HCT116 (cell line): Measurements from ENCODE around the gene CADPS2. TPM values are rescaled to one million over a fixed set of nuclear protein-coding genes. Genes with fewer than 3 reads are reported as not detected.

Source experiments
- ATAC-seq: fragments of 200-7000 bp; cut with Tn5 transposase; 2 replicates; pipeline ENCODE4 v1.9.1; 2020; ENCODE audit warnings: mild to moderate bottlenecking, moderate library complexity
- BruUV-seq: library from RNA; stranded (reverse); fragments of 400-500 nt; replicated peaks from 2 replicates; lab custom pipeline; 2021; lab: Mats Ljungman, UMichigan
- CTCF ChIA-PET: fragments of 300-600 bp; sonication (Branson Sonifier 250); formaldehyde crosslinking; loops from one replicate; lab custom pipeline; 2021; ENCODE audit warnings: antibody characterized with exemption; lab: Charles Lee
- POLR2A ChIA-PET: fragments of 300-600, 350-600 bp; sonication (Branson Sonifier 250); formaldehyde crosslinking; loops from one replicate; lab custom pipeline; 2021; ENCODE audit warnings: antibody characterized with exemption; lab: Charles Lee
- RAD21 ChIA-PET, 2 experiments: fragments of 300-600 bp; sonication (Branson Sonifier 250); formaldehyde crosslinking; loops; one replicate each; lab custom pipeline; 2023; ENCODE audit warnings: low total read pairs in 2 of 2; ENCODE audit not compliant: uncharacterized antibody in 2 of 2, unreplicated experiment in 2 of 2, low non-redundant PET in 1 of 2; lab: Charles Lee
- DNase-seq: peaks from one replicate; pipeline ENCODE4 v3.0.0-alpha.2; 2010; ENCODE audit warnings: low read depth, low spot score
- H2AFZ ChIP-seq: fragments of 200-600 bp; shearing (Covaris generic), sonication (generic); 2 replicates; pipeline ENCODE4 v1.6.1; 2017; ENCODE audit warnings: low read depth, mixed run types, mixed read lengths, antibody characterized with exemption, low read length; ENCODE audit not compliant: poor library complexity, severe bottlenecking
- H3K27ac ChIP-seq: 2 replicates; pipeline ENCODE4 v1.5.1; 2012; ENCODE audit warnings: low read depth, low read length
- H3K27me3 ChIP-seq: fragments of 200-600 bp; sonication (generic); 2 replicates; pipeline ENCODE4 v1.6.1; 2016; ENCODE audit warnings: mixed run types, low read length, mixed read lengths; ENCODE audit not compliant: insufficient read depth
- H3K36me3 ChIP-seq, 2 experiments: fragments of 200-500 bp in 1 of 2; fragments of 200-600 bp in 1 of 2; sonication (Bioruptor generic) in 1 of 2; sonication (generic) in 1 of 2; 2 replicates each; pipeline versions ENCODE4 v1.5.1 to v1.6.1; 2014 to 2016; ENCODE audit warnings: low read length in 2 of 2, inconsistent platforms in 1 of 2, mixed read lengths in 1 of 2, mixed run types in 1 of 2; ENCODE audit not compliant: insufficient read depth in 2 of 2, control insufficient read depth in 1 of 2
- H3K4me1 ChIP-seq, 2 experiments: fragments of 200-600 bp in 1 of 2; sonication (generic) in 1 of 2; 2 replicates each; pipeline versions ENCODE4 v1.5.1 to v1.6.1; 2012 to 2017; ENCODE audit warnings: low read length in 2 of 2, inconsistent platforms in 1 of 2, mild to moderate bottlenecking in 1 of 2, mixed read lengths in 1 of 2, mixed run types in 1 of 2, moderate library complexity in 1 of 2; ENCODE audit not compliant: insufficient read depth in 2 of 2, control insufficient read depth in 1 of 2
- H3K4me2 ChIP-seq: fragments of 200-600 bp; sonication (generic); 2 replicates; pipeline ENCODE4 v1.6.1; 2017; ENCODE audit warnings: mixed run types, low read length, mixed read lengths
- H3K4me3 ChIP-seq, 2 experiments: fragments of 200-600 bp in 1 of 2; sonication (generic) in 1 of 2; replicated peaks in 1 of 2; 2 replicates each; pipeline ENCODE4 v1.5.1; 2011 to 2016; ENCODE audit warnings: low read length in 2 of 2, control low read depth in 1 of 2, low read depth in 1 of 2, mild to moderate bottlenecking in 1 of 2, mixed read lengths in 1 of 2, mixed run types in 1 of 2
- H3K79me2 ChIP-seq: fragments of 200-600 bp; sonication (generic); 2 replicates; pipeline ENCODE4 v1.6.1; 2017; ENCODE audit warnings: mild to moderate bottlenecking, mixed run types, low read length, moderate library complexity, mixed read lengths; ENCODE audit not compliant: insufficient read depth
- H3K9ac ChIP-seq: fragments of 200-600 bp; sonication (generic); 2 replicates; pipeline ENCODE4 v1.6.1; 2016; ENCODE audit warnings: low read length, mixed read lengths
- H3K9me2 ChIP-seq: fragments of 200-600 bp; sonication (generic), shearing (Covaris generic); 2 replicates; pipeline ENCODE4 v1.6.1; 2017; ENCODE audit warnings: mixed run types, mild to moderate bottlenecking, moderate library complexity; ENCODE audit not compliant: insufficient read depth
- H3K9me3 ChIP-seq, 2 experiments: fragments of 200-500 bp in 1 of 2; fragments of 200-600 bp in 1 of 2; sonication (Bioruptor generic) in 1 of 2; sonication (generic) in 1 of 2; 2 replicates each; pipeline ENCODE4 v1.6.1; 2014 to 2017; ENCODE audit warnings: low read length in 2 of 2, mixed read lengths in 2 of 2, inconsistent platforms in 1 of 2, low read depth in 1 of 2, mild to moderate bottlenecking in 1 of 2, mixed run types in 1 of 2, moderate library complexity in 1 of 2; ENCODE audit not compliant: control insufficient read depth in 1 of 2, insufficient read depth in 1 of 2
- H4K20me1 ChIP-seq: fragments of 200-600 bp; sonication (generic), shearing (Covaris generic); 2 replicates; pipeline ENCODE4 v1.6.1; 2017; ENCODE audit warnings: mixed run types, mild to moderate bottlenecking, moderate library complexity; ENCODE audit not compliant: insufficient read depth
- ATF3 ChIP-seq: IDR thresholded peaks from 2 replicates; pipeline ENCODE4 v1.6.1; 2012
- CBX3 ChIP-seq: IDR thresholded peaks from 2 replicates; pipeline ENCODE4 v1.6.1; 2012; ENCODE audit warnings: low read depth
- CTCF ChIP-seq, 3 experiments: fragments of 200-600 bp in 1 of 3; sonication (generic) in 1 of 3; IDR thresholded peaks in 2 of 3; conservative IDR thresholded peaks in 1 of 3; 2 replicates each; pipeline ENCODE4 v1.5.1; 2012 to 2017; ENCODE audit warnings: low read depth in 2 of 3, low read length in 2 of 3, antibody characterized with exemption in 1 of 3, borderline replicate concordance in 1 of 3, control low read depth in 1 of 3, mild to moderate bottlenecking in 1 of 3, mixed read lengths in 1 of 3, mixed run types in 1 of 3, moderate library complexity in 1 of 3; ENCODE audit not compliant: insufficient read depth in 1 of 3
- EGR1 ChIP-seq: IDR thresholded peaks from 2 replicates; pipeline ENCODE4 v1.6.1; 2012; ENCODE audit warnings: low read depth
- EZH2 ChIP-seq: fragments of 200-600 bp; sonication (generic); IDR thresholded peaks from 2 replicates; pipeline ENCODE4 v1.6.1; 2017; ENCODE audit warnings: antibody characterized with exemption, mixed run types
- JUND ChIP-seq: IDR thresholded peaks from 2 replicates; pipeline ENCODE4 v1.6.1; 2012
- POLR2A ChIP-seq: IDR thresholded peaks from 2 replicates; pipeline ENCODE4 v1.7.0; 2011; ENCODE audit warnings: borderline replicate concordance; ENCODE audit not compliant: insufficient read depth, insufficient read length; ENCODE audit errors: extremely low read depth
- RAD21 ChIP-seq: IDR thresholded peaks from 2 replicates; pipeline ENCODE4 v1.6.1; 2012; ENCODE audit warnings: low read depth, mild to moderate bottlenecking
- REST ChIP-seq: IDR thresholded peaks from 2 replicates; pipeline ENCODE4 v1.6.1; 2012; ENCODE audit warnings: low read depth
- SRF ChIP-seq: IDR thresholded peaks from 2 replicates; pipeline ENCODE4 v1.6.1; 2012; ENCODE audit warnings: low read depth
- TCF7L2 ChIP-seq: IDR thresholded peaks from 2 replicates; pipeline ENCODE4 v1.7.0; 2011; ENCODE audit warnings: borderline replicate concordance, inconsistent platforms; ENCODE audit not compliant: insufficient read depth, insufficient read length; ENCODE audit errors: extremely low read depth
- YY1 ChIP-seq: IDR thresholded peaks from 2 replicates; pipeline ENCODE4 v1.6.1; 2011; ENCODE audit warnings: low read length, low read depth, moderate library complexity, mild to moderate bottlenecking; ENCODE audit not compliant: insufficient replicate concordance; ENCODE audit errors: extremely low read depth
- ZBTB33 ChIP-seq: IDR thresholded peaks from 2 replicates; pipeline ENCODE4 v1.6.1; 2011; ENCODE audit warnings: mild to moderate bottlenecking, low read length, moderate library complexity; ENCODE audit not compliant: insufficient replicate concordance; ENCODE audit errors: extremely low read depth
- ZNF274 ChIP-seq: fragments of 200-500 bp; sonication (Bioruptor generic); IDR thresholded peaks from 2 replicates; pipeline ENCODE4 v1.6.1; 2014; ENCODE audit warnings: mild to moderate bottlenecking, low read depth, low read length, inconsistent platforms
- intact Hi-C: fragments of 100-400 bp; cut with micrococcal nuclease; formaldehyde crosslinking; loops from 2 replicates; pipeline ENCODE4 v1.10.0; 2022
- total RNA-seq: library from RNA; stranded (reverse); gene quantifications from one replicate; pipeline ENCODE4 v1.2.1, GENCODE V29; 2021; ENCODE audit not compliant: unreplicated experiment
- TF ChIP-seq, protein P1 (sequence below): IDR thresholded peaks from 2 replicates; pipeline ENCODE4 v1.6.1; 2012

Gene CADPS2
- total RNA-seq, 1 experiment from 2014 or later, result 7.5 TPM

DNA sequence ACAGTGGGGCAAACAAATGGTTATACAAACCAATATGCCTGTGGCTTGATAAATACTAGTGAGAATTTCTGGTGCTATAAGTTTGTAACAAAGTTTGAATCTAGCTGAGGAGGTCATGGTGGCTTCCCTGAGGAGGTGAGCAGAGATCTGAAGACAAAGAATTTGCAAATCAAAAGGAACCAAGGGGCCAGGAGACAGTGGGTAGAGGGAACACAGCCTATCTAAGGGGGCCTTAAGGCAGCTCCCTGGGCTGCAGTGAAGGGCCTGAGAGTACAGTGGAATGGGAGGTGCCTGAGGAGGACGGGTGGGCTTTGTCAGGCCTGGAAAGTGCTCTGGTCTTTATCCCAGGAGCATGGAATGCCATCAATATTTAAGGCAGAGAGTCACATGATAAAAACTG is 209.1 kb downstream of the CADPS2 start:
- no peak overlapping the region for H3K4me2 ChIP-seq
- ChIA-PET POLR2A (no interaction called here), CTCF (no interaction called here), RAD21 (no interaction called here)
- H3K79me2 ChIP-seq, result no peaks in the 10 kb centered on the region
- ATAC-seq (no peak), DNase-seq (no peak)
- no peaks in the 10 kb centered on the region for H3K36me3 ChIP-seq
- no peaks in the 10 kb centered on the region for H3K9me2 ChIP-seq
- no peak overlapping the region for H3K4me3 ChIP-seq
- peaks cover 16 to 19% of the 10 kb centered on the region in 2 experiments; a peak in 3 of 4 replicates for H3K4me1 ChIP-seq
- no peaks in the 10 kb centered on the region for H3K9me3 ChIP-seq
- no peaks in the 10 kb centered on the region for H4K20me1 ChIP-seq
- no peaks in the 10 kb centered on the region for H3K27me3 ChIP-seq
- no peak overlapping the region for H3K27ac ChIP-seq
- H3K9ac ChIP-seq, result no peak overlapping the region
- BruUV-seq, result no TSS peak
- intact Hi-C loops, result no loop called here
- H2AFZ ChIP-seq, result no peak overlapping the region
- TF ChIP-seq, protein P1, sequence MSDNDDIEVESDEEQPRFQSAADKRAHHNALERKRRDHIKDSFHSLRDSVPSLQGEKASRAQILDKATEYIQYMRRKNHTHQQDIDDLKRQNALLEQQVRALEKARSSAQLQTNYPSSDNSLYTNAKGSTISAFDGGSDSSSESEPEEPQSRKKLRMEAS, result no peak
- TF ChIP-seq ATF3 (no peak), ZNF274 (no peak), EZH2 (no peak), REST (no peak), POLR2A (no peak), RAD21 (no peak), SRF (no peak), EGR1 (no peak), CTCF (IDR thresholded peaks at IDR 0.05 in 2 of 3, conservative IDR thresholded peaks at IDR 0.05 in 1 of 3; ENCODE audit: borderline replicate concordance in 1 of 3, insufficient read depth in 1 of 3, low read depth in 2 of 3, low read length in 2 of 3) (no peak), JUND (no peak), ZBTB33 (no peak), YY1 (no peak), TCF7L2 (no peak), CBX3 (no peak)
